Measurements from ENCODE around the gene FBXL15. TPM values are rescaled to one million over a fixed set of nuclear protein-coding genes. Genes with fewer than 3 reads are reported as not detected.

Gene FBXL15
- total RNA-seq, 2 experiments from 2014 or later: 11.7 to 16.3 TPM

- no peak overlapping the region for H3K4me3 Mint-ChIP-seq
- peaks cover 21% of the 10 kb centered on the region for H3K4me1 Mint-ChIP-seq
- no peaks in the 10 kb centered on the region for H3K9me3 Mint-ChIP-seq
- H3K27me3 Mint-ChIP-seq: no peaks in the 10 kb centered on the region
- peak overlapping the region; percentile 25 for H3K27ac Mint-ChIP-seq
- POLR2A ChIA-PET: interaction anchor here (1.1 kb wide), 1 partner anchor 32 kb away, joined by 4 read pairs; the partner anchor contains the start of gene CUEDC2
- ATAC-seq (ENCODE audit: low read depth): no peak
- no peak for DNase-seq
- peaks cover 6% of the 10 kb centered on the region for H3K36me3 Mint-ChIP-seq
Measured at GRCh38 chr10:102400598-102401341, 19.9 kb upstream of the FBXL15 start.

- Mint-ChIP-seq H3K27me3 (no peaks in the 10 kb centered on the region), H3K27ac (peak overlapping the region; percentile 25), H3K4me1 (peaks cover 18% of the 10 kb centered on the region), H3K36me3 (peaks cover 4% of the 10 kb centered on the region), H3K9me3 (no peaks in the 10 kb centered on the region), H3K4me3 (no peak overlapping the region)
- ATAC-seq (ENCODE audit: low read depth) (no peak), DNase-seq (no peak)
- POLR2A ChIA-PET: no interaction called here
Measured at GRCh38 chr10:102401342-102401654, 19.3 kb upstream of the FBXL15 start.

- Mint-ChIP-seq H3K4me1 (peaks cover 16% of the 10 kb centered on the region), H3K27me3 (no peaks in the 10 kb centered on the region), H3K36me3 (peaks cover 4% of the 10 kb centered on the region), H3K27ac (no peak overlapping the region), H3K9me3 (no peaks in the 10 kb centered on the region), H3K4me3 (no peak overlapping the region)
- DNase-seq: no peak
- ATAC-seq (ENCODE audit: low read depth): no peak
- POLR2A ChIA-PET: interaction anchor here (1.0 kb wide), 1 partner anchor 74 kb away, joined by 3 read pairs; no protein-coding TSS in a partner anchor
Measured at GRCh38 chr10:102401735-102402511, 18.7 kb upstream of the FBXL15 start.

GRCh38 chr10:102402512-102402896, 18.1 kb upstream of the FBXL15 start:
- H3K36me3 Mint-ChIP-seq: peaks cover 4% of the 10 kb centered on the region
- no peak for ATAC-seq (ENCODE audit: low read depth)
- H3K27me3 Mint-ChIP-seq: no peaks in the 10 kb centered on the region
- DNase-seq: no peak
- no peak overlapping the region for H3K27ac Mint-ChIP-seq
- no peak overlapping the region for H3K4me3 Mint-ChIP-seq
- H3K4me1 Mint-ChIP-seq: peaks cover 16% of the 10 kb centered on the region
- POLR2A ChIA-PET: interaction anchor here (1.0 kb wide), 1 partner anchor 74 kb away, joined by 3 read pairs; no protein-coding TSS in a partner anchor
- H3K9me3 Mint-ChIP-seq: no peaks in the 10 kb centered on the region

- peaks cover 2% of the 10 kb centered on the region for H3K27me3 Mint-ChIP-seq
- no peak for DNase-seq
- peaks cover 4% of the 10 kb centered on the region for H3K36me3 Mint-ChIP-seq
- no peak for ATAC-seq (ENCODE audit: low read depth)
- peaks cover 17% of the 10 kb centered on the region for H3K4me1 Mint-ChIP-seq
- no peak overlapping the region for H3K27ac Mint-ChIP-seq
- H3K9me3 Mint-ChIP-seq: no peaks in the 10 kb centered on the region
- POLR2A ChIA-PET: interaction anchor here (1.2 kb wide), 1 partner anchor 9 kb away, joined by 3 read pairs; no protein-coding TSS in a partner anchor
- H3K4me3 Mint-ChIP-seq: no peak overlapping the region
Measured at GRCh38 chr10:102403115-102403514, 17.5 kb upstream of the FBXL15 start.

GRCh38 chr10:102404361-102405107, 16.1 kb upstream of the FBXL15 start:
- no peaks in the 10 kb centered on the region for H3K9me3 Mint-ChIP-seq
- H3K27ac Mint-ChIP-seq: no peak overlapping the region
- H3K27me3 Mint-ChIP-seq: peaks cover 8% of the 10 kb centered on the region
- H3K4me3 Mint-ChIP-seq: no peak overlapping the region
- peaks cover 15% of the 10 kb centered on the region for H3K4me1 Mint-ChIP-seq
- POLR2A ChIA-PET: interaction anchor here (1.2 to 1.6 kb wide), 2 partner anchors 9 to 10 kb away, joined by 3 to 8 read pairs; partner anchors contain the start of gene NFKB2
- ATAC-seq (ENCODE audit: low read depth) (no peak), DNase-seq (no peak)
- H3K36me3 Mint-ChIP-seq: peaks cover 4% of the 10 kb centered on the region

- ATAC-seq (ENCODE audit: low read depth) (no peak), DNase-seq (no peak)
- POLR2A ChIA-PET: interaction anchor here (1.1 to 1.6 kb wide), 2 partner anchors 10 to 16 kb away, joined by 3 to 8 read pairs; partner anchors contain the start of gene NFKB2
- peaks cover 14% of the 10 kb centered on the region for H3K27me3 Mint-ChIP-seq
- no peaks in the 10 kb centered on the region for H3K9me3 Mint-ChIP-seq
- no peak overlapping the region for H3K27ac Mint-ChIP-seq
- H3K4me1 Mint-ChIP-seq: peaks cover 16% of the 10 kb centered on the region
- peaks cover 4% of the 10 kb centered on the region for H3K36me3 Mint-ChIP-seq
- no peak overlapping the region for H3K4me3 Mint-ChIP-seq
Measured at GRCh38 chr10:102405108-102405571, 15.5 kb upstream of the FBXL15 start.

GRCh38 chr10:102405632-102406031, 15.0 kb upstream of the FBXL15 start:
- H3K27me3 Mint-ChIP-seq: peaks cover 16% of the 10 kb centered on the region
- ATAC-seq (ENCODE audit: low read depth) (no peak), DNase-seq (no peak)
- H3K36me3 Mint-ChIP-seq: peaks cover 1% of the 10 kb centered on the region
- peaks cover 14% of the 10 kb centered on the region for H3K4me1 Mint-ChIP-seq
- H3K4me3 Mint-ChIP-seq: no peak overlapping the region
- H3K27ac Mint-ChIP-seq: no peak overlapping the region
- POLR2A ChIA-PET: interaction anchor here (1.1 to 1.6 kb wide), 2 partner anchors 10 to 16 kb away, joined by 3 to 8 read pairs; partner anchors contain the start of gene NFKB2
- no peaks in the 10 kb centered on the region for H3K9me3 Mint-ChIP-seq

- DNase-seq: no peak
- POLR2A ChIA-PET: interaction anchor here (0.6 to 1.4 kb wide), 3 partner anchors 12 to 28 kb away, joined by 3 read pairs; partner anchors contain the start of gene CUEDC2
- H3K4me1 Mint-ChIP-seq: peaks cover 17% of the 10 kb centered on the region
- H3K9me3 Mint-ChIP-seq: no peaks in the 10 kb centered on the region
- H3K27me3 Mint-ChIP-seq: peaks cover 26% of the 10 kb centered on the region
- no peaks in the 10 kb centered on the region for H3K36me3 Mint-ChIP-seq
- no peak overlapping the region for H3K27ac Mint-ChIP-seq
- H3K4me3 Mint-ChIP-seq: no peak overlapping the region
- no peak for ATAC-seq (ENCODE audit: low read depth)
Measured at GRCh38 chr10:102406815-102407214, 13.8 kb upstream of the FBXL15 start.

- Mint-ChIP-seq H3K36me3 (no peaks in the 10 kb centered on the region), H3K27ac (no peak overlapping the region), H3K4me3 (no peak overlapping the region), H3K9me3 (no peaks in the 10 kb centered on the region), H3K27me3 (peaks cover 28% of the 10 kb centered on the region), H3K4me1 (peaks cover 17% of the 10 kb centered on the region)
- POLR2A ChIA-PET: interaction anchor here (0.9 to 1.4 kb wide), 2 partner anchors 25 to 27 kb away, joined by 3 read pairs; partner anchors contain the start of gene CUEDC2
- ATAC-seq (ENCODE audit: low read depth) (no peak), DNase-seq (no peak)
Measured at GRCh38 chr10:102407425-102408130, 13.1 kb upstream of the FBXL15 start.

- Mint-ChIP-seq H3K27me3 (peaks cover 28% of the 10 kb centered on the region), H3K4me1 (peaks cover 22% of the 10 kb centered on the region), H3K36me3 (no peaks in the 10 kb centered on the region), H3K4me3 (peak overlapping the region; percentile 40), H3K9me3 (no peaks in the 10 kb centered on the region), H3K27ac (no peak overlapping the region)
- no peak for DNase-seq
- POLR2A ChIA-PET: no interaction called here
- no peak for ATAC-seq (ENCODE audit: low read depth)
Measured at GRCh38 chr10:102408131-102408727, 12.4 kb upstream of the FBXL15 start.
